Fibroblast of villous mesenchyme (primary cell): ENCODE results near the gene EZH1. TPM values are rescaled to one million over a fixed set of nuclear protein-coding genes. Genes with fewer than 3 reads are reported as not detected.

Source experiments
- DNase-seq: peaks from one replicate; pipeline ENCODE4 v3.0.0-alpha.2; 2010; ENCODE audit warnings: low read depth
- H3K4me3 ChIP-seq: 2 replicates; pipeline ENCODE4 v1.5.1; 2011; ENCODE audit warnings: low read depth, mild to moderate bottlenecking, low read length
- total RNA-seq: library from RNA; depleted of rRNA; stranded (reverse); fragments of >200 nt; gene quantifications from 2 replicates; pipeline ENCODE4 v1.2.3, GENCODE V29; 2012
- TF ChIP-seq, protein P1 (sequence below): IDR thresholded peaks from 2 replicates; pipeline ENCODE4 v1.5.1; 2012; ENCODE audit warnings: low read depth, mild to moderate bottlenecking, low read length; ENCODE audit not compliant: insufficient read depth

Gene EZH1
- total RNA-seq, 1 donor: 22.0 TPM

GRCh38 chr17:42683407-42684034 lies 61.3 kb downstream of the EZH1 start:
- H3K4me3 ChIP-seq: peak overlapping the region; percentile 61
- TF ChIP-seq, protein P1, sequence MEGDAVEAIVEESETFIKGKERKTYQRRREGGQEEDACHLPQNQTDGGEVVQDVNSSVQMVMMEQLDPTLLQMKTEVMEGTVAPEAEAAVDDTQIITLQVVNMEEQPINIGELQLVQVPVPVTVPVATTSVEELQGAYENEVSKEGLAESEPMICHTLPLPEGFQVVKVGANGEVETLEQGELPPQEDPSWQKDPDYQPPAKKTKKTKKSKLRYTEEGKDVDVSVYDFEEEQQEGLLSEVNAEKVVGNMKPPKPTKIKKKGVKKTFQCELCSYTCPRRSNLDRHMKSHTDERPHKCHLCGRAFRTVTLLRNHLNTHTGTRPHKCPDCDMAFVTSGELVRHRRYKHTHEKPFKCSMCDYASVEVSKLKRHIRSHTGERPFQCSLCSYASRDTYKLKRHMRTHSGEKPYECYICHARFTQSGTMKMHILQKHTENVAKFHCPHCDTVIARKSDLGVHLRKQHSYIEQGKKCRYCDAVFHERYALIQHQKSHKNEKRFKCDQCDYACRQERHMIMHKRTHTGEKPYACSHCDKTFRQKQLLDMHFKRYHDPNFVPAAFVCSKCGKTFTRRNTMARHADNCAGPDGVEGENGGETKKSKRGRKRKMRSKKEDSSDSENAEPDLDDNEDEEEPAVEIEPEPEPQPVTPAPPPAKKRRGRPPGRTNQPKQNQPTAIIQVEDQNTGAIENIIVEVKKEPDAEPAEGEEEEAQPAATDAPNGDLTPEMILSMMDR: no peak
- peak; percentile 38 for DNase-seq

- DNase-seq: peak; percentile 64
- TF ChIP-seq, protein P1: no peak
- H3K4me3 ChIP-seq: peak overlapping the region; percentile 61
These were observed 62.0 kb downstream of the EZH1 start for GRCh38 chr17:42682722-42683403.

- peak within 1 kb of the TSS; percentile 61 for H3K4me3 ChIP-seq
- DNase-seq: peak; percentile 80
- TF ChIP-seq, protein P1: no peak
These were observed 62.7 kb downstream of the EZH1 start, which contains the start of gene CNTNAP1 for GRCh38 chr17:42681976-42682721. TSS of gene CNTNAP1 (plus strand) at chr17:42682531. CDS start at chr17:42682830, 299 bp downstream.

- DNase-seq: peak; percentile 38
- H3K4me3 ChIP-seq: peak overlapping the region; percentile 42
- TF ChIP-seq, protein P1: no peak
These were observed 64.5 kb downstream of the EZH1 start for GRCh38 chr17:42680331-42680808.

- peak overlapping the region; percentile 42 for H3K4me3 ChIP-seq
- TF ChIP-seq, protein P1: peak; percentile 76
- DNase-seq: peak; percentile 82
These were observed 65.1 kb downstream of the EZH1 start for GRCh38 chr17:42679492-42680330.

DNA sequence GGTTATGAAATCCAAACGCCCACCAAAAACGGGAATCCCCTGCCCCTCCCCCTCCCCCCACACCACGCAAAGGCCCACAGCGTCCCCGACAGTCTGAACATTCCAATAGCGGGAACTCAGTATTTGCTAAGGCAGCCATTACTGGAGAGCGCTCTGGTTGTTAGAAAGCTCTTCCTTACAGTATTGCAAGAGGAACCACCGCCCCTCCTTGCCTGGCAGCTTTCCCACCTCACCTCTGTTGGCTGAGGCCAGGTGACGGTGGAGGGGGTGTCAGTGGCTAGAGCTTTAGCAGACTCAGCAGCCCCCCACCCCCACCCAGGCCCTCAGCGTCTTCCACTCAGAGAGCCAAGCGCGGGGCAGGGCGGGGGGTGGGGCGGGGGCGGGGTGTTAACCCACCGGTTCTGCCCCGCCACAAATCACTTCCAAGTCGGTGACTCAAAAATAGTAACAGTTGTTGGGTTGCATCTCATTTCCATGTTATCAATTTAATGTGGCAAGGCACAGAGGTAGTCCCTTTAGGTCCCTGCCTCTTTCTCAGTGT lies 65.8 kb downstream of the EZH1 start:
- DNase-seq: peak; percentile 52
- peak overlapping the region; percentile 72 for H3K4me3 ChIP-seq
- TF ChIP-seq, protein P1: no peak
